T follicular helper cell (primary cell): ENCODE results near the gene SYNDIG1L.

Experiments used
- DNase-seq: peaks from one replicate; pipeline ENCODE4 v3.0.0-alpha.2; 2020; ENCODE audit warnings: low read depth

Gene SYNDIG1L

DNA sequence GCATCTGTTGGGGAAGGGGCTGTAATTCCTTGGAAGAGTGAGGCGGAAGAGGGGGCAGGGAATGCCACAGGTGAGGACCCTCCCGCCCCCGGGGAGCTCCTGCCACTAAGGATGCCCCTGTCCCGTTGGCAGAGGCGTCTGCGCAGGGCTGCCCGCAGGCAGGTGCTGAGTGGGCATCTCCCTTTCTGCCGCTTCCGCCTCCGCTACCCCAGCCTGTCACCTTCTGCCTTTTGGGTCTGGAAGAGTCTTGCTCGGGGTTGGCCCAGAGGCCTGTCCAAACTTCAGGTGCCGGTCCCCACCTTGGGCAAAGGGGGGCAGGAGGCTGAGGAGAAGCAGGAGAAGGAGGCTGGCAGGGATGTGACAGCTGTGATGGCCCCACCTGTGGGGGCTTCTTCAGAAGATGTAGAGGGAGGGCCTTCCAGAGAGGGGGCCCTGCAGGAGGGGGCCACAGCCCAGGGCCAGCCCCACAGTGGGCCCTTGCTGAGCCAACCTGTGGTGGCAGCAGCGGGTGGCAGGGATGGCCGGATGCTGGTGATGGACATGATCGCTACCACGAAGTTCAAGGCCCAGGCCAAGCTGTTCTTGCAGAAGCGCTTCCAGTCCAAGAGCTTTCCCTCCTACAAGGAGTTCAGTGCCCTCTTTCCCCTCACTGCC is 67.7 kb downstream of the SYNDIG1L start:
- no peak for DNase-seq

DNA sequence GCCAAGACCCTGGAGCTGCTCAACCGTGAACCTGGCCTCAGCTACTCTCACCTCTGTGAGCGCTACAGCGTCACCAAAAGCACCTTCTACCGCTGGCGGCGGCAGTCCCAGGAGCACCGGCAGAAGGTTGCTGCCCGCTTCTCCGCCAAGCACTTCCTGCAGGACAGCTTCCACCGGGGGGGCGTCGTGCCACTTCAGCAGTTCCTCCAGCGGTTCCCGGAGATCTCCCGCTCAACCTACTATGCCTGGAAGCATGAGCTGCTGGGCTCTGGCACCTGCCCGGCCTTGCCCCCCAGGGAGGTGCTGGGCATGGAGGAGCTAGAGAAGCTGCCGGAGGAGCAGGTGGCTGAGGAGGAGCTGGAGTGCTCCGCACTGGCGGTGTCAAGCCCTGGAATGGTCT is 68.4 kb downstream of the SYNDIG1L start:
- DNase-seq, result no peak

GRCh38 chr14:74356892-74357575 is 69.0 kb downstream of the SYNDIG1L start:
- DNase-seq, result no peak
